GM12878 (cell line): Measurements from ENCODE around the gene PLXNA4. TPM values are rescaled to one million over a fixed set of nuclear protein-coding genes. Genes with fewer than 3 reads are reported as not detected.

ENCODE experiments used
- ATAC-seq: fragments of 200-7000 bp; cut with Tn5 transposase; 3 replicates; pipeline ENCODE4 v1.9.1; 2020; ENCODE audit warnings: mild to moderate bottlenecking, moderate library complexity
- BruUV-seq: library from RNA; stranded (reverse); fragments of 400-500 nt; replicated peaks from 2 replicates; lab custom pipeline; 2021; lab: Mats Ljungman, UMichigan
- CTCF ChIA-PET: fragments of 300-600 bp; sonication (Branson Sonifier 250); formaldehyde crosslinking; extraction: SDS; loops from one replicate; lab custom pipeline; 2021; ENCODE audit warnings: inconsistent platforms; lab: Yijun Ruan, JAX
- POLR2A ChIA-PET: fragments of 350-600 bp; formaldehyde crosslinking; extraction: SDS; loops from one replicate; lab custom pipeline; 2021; ENCODE audit warnings: inconsistent platforms; lab: Charles Lee
- RAD21 ChIA-PET: fragments of 300-600 bp; sonication (Branson Sonifier 250); formaldehyde crosslinking; loops from one replicate; lab custom pipeline; 2023; ENCODE audit warnings: antibody characterized with exemption; ENCODE audit not compliant: unreplicated experiment; lab: Charles Lee
- SMC1A ChIA-PET: fragments of 300-600 bp; sonication (Branson Sonifier 250); formaldehyde crosslinking; loops from one replicate; lab custom pipeline; 2023; ENCODE audit not compliant: unreplicated experiment, uncharacterized antibody; lab: Charles Lee
- DNase-seq: peaks from one replicate; pipeline ENCODE4 v3.0.0-alpha.2; 2011; ENCODE audit warnings: low read depth, low spot score
- FAIRE-seq: peaks from 3 replicates; lab custom pipeline; 2011; peaks lifted over from hg19 to GRCh38; lab: Jason Lieb, UNC
- H2AFZ ChIP-seq: 2 replicates; pipeline ENCODE4 v1.6.0; 2011; ENCODE audit warnings: low read depth, low read length, control low read depth; ENCODE audit not compliant: control insufficient read depth
- H3K27ac ChIP-seq: 2 replicates; pipeline ENCODE4 v1.5.1; 2011; ENCODE audit warnings: control low read depth; ENCODE audit not compliant: control insufficient read depth, insufficient read depth
- H3K27me3 ChIP-seq, 2 experiments: replicated peaks in 1 of 2; 2 replicates each; pipeline versions ENCODE4 v1.6.0 to v1.6.1; 2011; ENCODE audit warnings: low read length in 1 of 2; ENCODE audit not compliant: control insufficient read depth in 2 of 2, insufficient read depth in 2 of 2
- H3K36me3 ChIP-seq, 2 experiments: 2 replicates each; pipeline ENCODE4 v1.5.1; 2011; ENCODE audit warnings: low read length in 1 of 2; ENCODE audit not compliant: control insufficient read depth in 2 of 2, insufficient read depth in 2 of 2
- H3K4me1 ChIP-seq: 2 replicates; pipeline ENCODE4 v1.6.1; 2011; ENCODE audit warnings: mild to moderate bottlenecking, low read length, moderate library complexity, mixed read lengths; ENCODE audit not compliant: control insufficient read depth, insufficient read depth
- H3K4me2 ChIP-seq: 2 replicates; pipeline ENCODE4 v1.6.0; 2011; ENCODE audit warnings: control low read depth; ENCODE audit not compliant: control insufficient read depth, insufficient read depth
- H3K4me3 ChIP-seq: fragments of 200-600 bp; sonication (generic); 2 replicates; pipeline ENCODE4 v1.5.1; 2016
- H3K79me2 ChIP-seq: 2 replicates; pipeline ENCODE4 v1.6.0; 2011; ENCODE audit warnings: low read length; ENCODE audit not compliant: control insufficient read depth, insufficient read depth
- H3K9ac ChIP-seq: 2 replicates; pipeline ENCODE4 v1.8.0; 2011; ENCODE audit warnings: low read length, control low read depth, mixed read lengths; ENCODE audit not compliant: control insufficient read depth, insufficient read depth
- H3K9me3 ChIP-seq: replicated peaks from 3 replicates; pipeline ENCODE4 v1.5.1; 2011; ENCODE audit warnings: mild to moderate bottlenecking, low read length; ENCODE audit not compliant: control insufficient read depth, insufficient read depth
- H4K20me1 ChIP-seq: 2 replicates; pipeline ENCODE4 v1.6.0; 2011; ENCODE audit not compliant: control insufficient read depth, insufficient read depth
- CHD4 ChIP-seq: fragments of 200-600 bp; sonication (generic); IDR thresholded peaks from 2 replicates; pipeline ENCODE4 v1.6.1; 2016; ENCODE audit warnings: mild to moderate bottlenecking
- DPF2 ChIP-seq: fragments of 450-650 bp; IDR thresholded peaks from 2 replicates; pipeline ENCODE4 v1.6.1; 2017; ENCODE audit warnings: mild to moderate bottlenecking
- ESRRA ChIP-seq: IDR thresholded peaks from 2 replicates; pipeline ENCODE4 v1.6.1; 2012; ENCODE audit warnings: mild to moderate bottlenecking, low read length, improper control_type of control experiment
- ETV6 ChIP-seq, 2 experiments: fragments of 450-650 bp in 1 of 2; IDR thresholded peaks in 1 of 2; conservative IDR thresholded peaks in 1 of 2; 2 replicates each; pipeline ENCODE4 v1.6.1; 2014; ENCODE audit warnings: antibody characterized with exemption in 1 of 2, borderline replicate concordance in 1 of 2, low read depth in 1 of 2, mild to moderate bottlenecking in 1 of 2, moderate library complexity in 1 of 2
- KAT2A ChIP-seq: conservative IDR thresholded peaks from 2 replicates; pipeline ENCODE4 v1.6.1; 2011; ENCODE audit warnings: low read depth, low read length; ENCODE audit not compliant: control insufficient read depth
- MYC ChIP-seq: IDR thresholded peaks from 2 replicates; pipeline ENCODE4 v1.6.1; 2011; ENCODE audit warnings: mild to moderate bottlenecking, low read length, moderate library complexity, inconsistent platforms; ENCODE audit not compliant: insufficient read depth, insufficient replicate concordance, insufficient read length, severe bottlenecking
- NFIC ChIP-seq: IDR thresholded peaks from 2 replicates; pipeline ENCODE4 v1.6.1; 2012; ENCODE audit warnings: low read depth, mild to moderate bottlenecking, inconsistent platforms, low read length, moderate library complexity
- NFYA ChIP-seq: IDR thresholded peaks from 2 replicates; pipeline ENCODE4 v1.6.1; 2011; ENCODE audit warnings: low read depth, mild to moderate bottlenecking, low read length, improper control_type of control experiment, borderline replicate concordance
- NR2C1 ChIP-seq: fragments of 450-650 bp; IDR thresholded peaks from 2 replicates; pipeline ENCODE4 v1.6.1; 2017; ENCODE audit warnings: antibody characterized with exemption, mild to moderate bottlenecking, moderate library complexity
- NR2F1 ChIP-seq: fragments of 450-650 bp; conservative IDR thresholded peaks from 2 replicates; pipeline ENCODE4 v1.6.1; 2017; ENCODE audit warnings: mild to moderate bottlenecking
- POLR2A ChIP-seq: IDR thresholded peaks from 2 replicates; pipeline ENCODE4 v1.6.1; 2011; ENCODE audit warnings: low read depth, mild to moderate bottlenecking, low read length
- SPI1 ChIP-seq: IDR thresholded peaks from 2 replicates; pipeline ENCODE4 v1.6.1; 2011; ENCODE audit warnings: low read depth, mild to moderate bottlenecking, low read length, moderate library complexity, borderline replicate concordance; ENCODE audit not compliant: insufficient read depth
- SUZ12 ChIP-seq: fragments of 200-600 bp; sonication (generic); IDR thresholded peaks from one replicate; pipeline ENCODE4 v1.6.1; 2018; ENCODE audit warnings: antibody characterized with exemption, mild to moderate bottlenecking; ENCODE audit not compliant: unreplicated experiment
- TCF7 ChIP-seq: IDR thresholded peaks from 2 replicates; pipeline ENCODE4 v1.6.1; 2014; ENCODE audit warnings: antibody characterized with exemption, borderline replicate concordance
- ZNF217 ChIP-seq: fragments of 450-650 bp; IDR thresholded peaks from 2 replicates; pipeline ENCODE4 v1.6.1; 2017; ENCODE audit warnings: antibody characterized with exemption, mild to moderate bottlenecking
- WGBS: methylation state at CpG from one replicate; pipeline ENCODE4 v1.1.6; 2016; ENCODE audit warnings: low lambda C conversion rate; ENCODE audit not compliant: insufficient replicate concordance, insufficient coverage; ENCODE audit errors: missing lambda C conversion rate; 5-methylcytosine and 5-hydroxymethylcytosine counted together
- in situ Hi-C: fragments of 300-500 bp; cut with MboI; formaldehyde crosslinking; loops from 9 replicates; pipeline ENCODE4 v1.14.3; 2018; ENCODE audit warnings: mixed read lengths
- intact Hi-C: fragments of 100-400 bp; cut with micrococcal nuclease; formaldehyde crosslinking; loops from one replicate; pipeline ENCODE4 v1.14.2; 2022; ENCODE audit not compliant: unreplicated experiment
- polyA plus RNA-seq, 11 experiments: library from polyadenylated mRNA; depleted of rRNA in 4 of 11; unstranded in 6 of 11; stranded (reverse) in 5 of 11; fragments of >200 nt; fragmentation: Nextera tagmentation in 4 of 11; fragmentation: Illumina TruSeq in 1 of 11; extraction: Ambion mirVana in 4 of 11; extraction: Trizol in 1 of 11; gene quantifications; 1 replicate in 1 of 11; 2 replicates in 10 of 11; pipeline versions ENCODE4 v1.2.1 to v1.2.3, GENCODE V29; 2011 to 2016; ENCODE audit warnings: inconsistent platforms in 2 of 11, missing spikeins in 2 of 11, low read depth in 1 of 11
- total RNA-seq, 4 experiments: library from RNA; depleted of rRNA in 3 of 4; stranded (reverse); fragments of >200 nt in 3 of 4; fragmentation: Illumina TruSeq in 1 of 4; extraction: Trizol in 1 of 4; gene quantifications; 2 replicates each; pipeline versions ENCODE4 v1.2.1 to v1.2.3, GENCODE V29; 2013 to 2021
- TF ChIP-seq, protein P1 (sequence below): IDR thresholded peaks from 2 replicates; pipeline ENCODE4 v1.6.1; 2012; ENCODE audit warnings: low read depth, low read length, improper control_type of control experiment

The PLXNA4 gene
- total and polyA plus RNA-seq, 10 of the 15 experiments (the other 5 are each of a cell fraction or from before 2014, with no cell fraction given): 0.03 TPM; not detected in 9

DNA sequence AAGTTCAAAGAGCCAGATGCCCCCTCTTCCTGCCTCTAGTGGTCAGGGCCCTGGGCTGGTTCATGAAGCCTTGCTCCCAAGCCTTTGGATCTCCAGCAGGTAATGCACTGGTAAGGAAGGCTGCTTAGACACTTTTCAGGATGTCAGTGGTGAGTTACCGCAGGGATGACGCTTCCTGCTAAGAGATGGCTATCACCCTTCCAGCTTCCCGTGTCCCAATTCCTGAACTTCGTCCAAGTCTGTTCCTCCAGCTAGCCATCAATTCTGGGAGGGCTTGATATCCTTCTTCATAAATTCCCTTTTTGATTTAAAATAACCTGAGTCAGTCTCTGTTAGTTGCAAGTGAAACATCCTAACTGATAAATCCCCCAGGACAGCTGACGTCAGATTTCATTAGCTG lies 221.2 kb downstream of the PLXNA4 start (continued):
- TF ChIP-seq KAT2A: no peak
- TF ChIP-seq SUZ12: no peak
- TF ChIP-seq TCF7: no peak
- no peak for TF ChIP-seq NR2C1

DNA sequence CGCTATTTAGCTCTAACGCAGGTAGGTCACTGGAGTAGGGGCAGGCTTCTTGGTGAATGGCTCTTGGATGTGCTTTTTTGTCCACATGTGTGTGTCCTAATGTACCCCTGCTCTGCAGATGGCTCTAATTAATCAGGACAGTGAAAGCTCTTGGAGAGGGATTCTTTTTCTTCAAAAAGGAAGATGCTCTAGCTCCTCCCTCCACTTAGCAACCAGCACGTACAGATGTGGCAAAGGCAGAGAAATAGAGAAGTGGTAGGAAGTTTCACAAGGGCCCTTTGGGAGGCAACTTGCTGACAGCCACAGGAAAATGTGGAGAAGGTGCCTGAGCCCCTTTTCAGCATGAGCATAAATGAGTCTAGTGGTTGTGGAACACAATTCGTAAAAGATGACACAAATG lies 221.7 kb downstream of the PLXNA4 start:
- BruUV-seq: no TSS peak

DNA sequence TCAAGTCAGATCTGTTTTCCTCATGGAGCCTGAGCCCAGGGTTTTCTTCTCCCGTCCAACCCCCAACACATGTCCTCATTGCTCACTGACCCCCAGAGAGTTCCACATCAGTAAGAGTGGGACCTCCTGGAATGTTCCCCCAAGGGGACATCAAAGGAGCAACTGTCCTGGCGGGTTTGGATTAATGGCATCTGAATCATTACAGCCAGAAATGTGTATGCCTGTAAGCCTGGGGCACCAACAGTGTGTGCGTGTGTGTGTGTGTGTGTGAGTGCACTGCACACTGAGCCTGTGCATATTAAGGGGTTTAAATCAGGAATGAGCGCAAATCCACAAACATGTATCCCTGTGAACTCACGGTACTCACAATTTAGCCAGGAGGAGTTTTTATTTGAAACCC lies 222.3 kb downstream of the PLXNA4 start:
- no peaks in the 10 kb centered on the region for H4K20me1 ChIP-seq
- H3K79me2 ChIP-seq: no peaks in the 10 kb centered on the region
- no peak overlapping the region for H3K4me2 ChIP-seq
- intact Hi-C loops: no loop called here
- no peak overlapping the region for H3K9ac ChIP-seq
- in situ Hi-C loops: no loop called here
- peaks cover 0 to 1% of the 10 kb centered on the region in 2 experiments; a peak in 2 of 4 replicates for H3K27me3 ChIP-seq
- H2AFZ ChIP-seq: no peak overlapping the region
- ATAC-seq: no peak
- no peak overlapping the region for H3K27ac ChIP-seq
- no peaks in the 10 kb centered on the region for H3K9me3 ChIP-seq
- FAIRE-seq: no peak
- ChIA-PET CTCF (no interaction called here), RAD21 (no interaction called here), SMC1A (no interaction called here), POLR2A (no interaction called here)
- H3K4me3 ChIP-seq: no peak overlapping the region
- BruUV-seq: no TSS peak
- no peak for TF ChIP-seq NR2F1
- no peak for TF ChIP-seq DPF2
- no peak for TF ChIP-seq ETV6 (conservative IDR thresholded peaks at IDR 0.05 in 1 of 2, IDR thresholded peaks at IDR 0.05 in 1 of 2; ENCODE audit: borderline replicate concordance in 1 of 2, low read depth in 1 of 2)
- TF ChIP-seq, protein P1, sequence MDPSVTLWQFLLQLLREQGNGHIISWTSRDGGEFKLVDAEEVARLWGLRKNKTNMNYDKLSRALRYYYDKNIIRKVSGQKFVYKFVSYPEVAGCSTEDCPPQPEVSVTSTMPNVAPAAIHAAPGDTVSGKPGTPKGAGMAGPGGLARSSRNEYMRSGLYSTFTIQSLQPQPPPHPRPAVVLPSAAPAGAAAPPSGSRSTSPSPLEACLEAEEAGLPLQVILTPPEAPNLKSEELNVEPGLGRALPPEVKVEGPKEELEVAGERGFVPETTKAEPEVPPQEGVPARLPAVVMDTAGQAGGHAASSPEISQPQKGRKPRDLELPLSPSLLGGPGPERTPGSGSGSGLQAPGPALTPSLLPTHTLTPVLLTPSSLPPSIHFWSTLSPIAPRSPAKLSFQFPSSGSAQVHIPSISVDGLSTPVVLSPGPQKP: no peak
- TF ChIP-seq NFIC: no peak
- no peak for TF ChIP-seq NFYA
- TF ChIP-seq POLR2A: no peak
- TF ChIP-seq SUZ12: no peak
- TF ChIP-seq MYC: no peak
- TF ChIP-seq ESRRA: no peak
- 0% methylated on average over 5 of the region's 5 CpGs for WGBS
- no peaks in the 10 kb centered on the region for H3K36me3 ChIP-seq
- no peaks in the 10 kb centered on the region for H3K4me1 ChIP-seq
- DNase-seq: no peak

More for the DNA sequence above, 221.7 kb downstream of the PLXNA4 start:
- FAIRE-seq (no peak), ATAC-seq (no peak), DNase-seq (no peak)
- Histone ChIP-seq H3K9me3 (no peaks in the 10 kb centered on the region), H3K4me3 (no peak overlapping the region), H3K79me2 (no peaks in the 10 kb centered on the region), H4K20me1 (no peaks in the 10 kb centered on the region), H3K27me3 (peaks cover 0 to 1% of the 10 kb centered on the region in 2 experiments; a peak in 2 of 4 replicates), H3K4me1 (no peaks in the 10 kb centered on the region), H3K36me3 (no peaks in the 10 kb centered on the region), H3K4me2 (no peak overlapping the region), H3K9ac (no peak overlapping the region), H3K27ac (no peak overlapping the region), H2AFZ (no peak overlapping the region)
- in situ Hi-C loops: no loop called here
- TF ChIP-seq ZNF217 (no peak), SPI1 (0 out of 2 replicates have a peak, but pooled peaks have one; percentile 3), CHD4 (no peak)
- POLR2A ChIA-PET: no interaction called here
- SMC1A ChIA-PET: no interaction called here
- CTCF ChIA-PET: no interaction called here
- RAD21 ChIA-PET: no interaction called here
- intact Hi-C loops: no loop called here
- 23% methylated on average over 4 of the region's 4 CpGs for WGBS
